ENCODE results near the gene GNG7.
"Not testable (repeated sequence)": the region's sequence is repeated elsewhere in the genome, so short reads cannot be mapped to it uniquely, and the experiment has no call there.

GNG7 gene

GRCh38 chr19:2484178-2484937, 218.1 kb downstream of the GNG7 start:
- DNase-seq (ENCODE audit: low read depth in 2 of 2): no peak

- no peak for DNase-seq (ENCODE audit: low read depth in 2 of 2)
Measured at GRCh38 chr19:2483484-2484151, 218.9 kb downstream of the GNG7 start.

- DNase-seq (ENCODE audit: low read depth in 2 of 2): no peak
Measured at GRCh38 chr19:2483084-2483483, 219.4 kb downstream of the GNG7 start.

- DNase-seq (ENCODE audit: low read depth in 2 of 2): no peak
Measured at GRCh38 chr19:2482354-2483038, 220.0 kb downstream of the GNG7 start.

GRCh38 chr19:2481466-2481865, 221.0 kb downstream of the GNG7 start:
- no peak for DNase-seq (ENCODE audit: low read depth in 2 of 2)

- DNase-seq (ENCODE audit: low read depth in 2 of 2): no peak
Measured at GRCh38 chr19:2479556-2480194, 222.8 kb downstream of the GNG7 start.

GRCh38 chr19:2478756-2479555, 223.5 kb downstream of the GNG7 start:
- peak; percentile 60 to 62 for DNase-seq (ENCODE audit: low read depth in 2 of 2)

GRCh38 chr19:2478278-2478755, 224.2 kb downstream of the GNG7 start:
- DNase-seq (ENCODE audit: low read depth in 2 of 2): no peak

GRCh38 chr19:2477732-2478191, 224.7 kb downstream of the GNG7 start:
- no peak for DNase-seq (ENCODE audit: low read depth in 2 of 2)

GRCh38 chr19:2477141-2477710, 225.3 kb downstream of the GNG7 start:
- DNase-seq (ENCODE audit: low read depth in 2 of 2): no peak

- peak; percentile 59 to 67 for DNase-seq (ENCODE audit: low read depth in 2 of 2)
Measured at GRCh38 chr19:2476451-2477140, 225.9 kb downstream of the GNG7 start.

- DNase-seq (ENCODE audit: low read depth in 2 of 2): peak; percentile 94 to 98
Measured at GRCh38 chr19:2475702-2476450, 226.6 kb downstream of the GNG7 start, which contains the start of gene GADD45B. Gene GADD45B, plus strand, starts transcription at chr19:2476127. Its CDS starts 232 bp downstream, at chr19:2476359.

GRCh38 chr19:2475018-2475701, 227.3 kb downstream of the GNG7 start:
- peak; percentile 52 to 62 for DNase-seq (ENCODE audit: low read depth in 2 of 2)

GRCh38 chr19:2474232-2475017, 228.1 kb downstream of the GNG7 start:
- DNase-seq (ENCODE audit: low read depth in 2 of 2): peak; percentile 91 to 94

- DNase-seq (ENCODE audit: low read depth in 2 of 2): not testable (repeated sequence)
Measured at GRCh38 chr19:2469915-2470200, 232.6 kb downstream of the GNG7 start.

- no peak for DNase-seq (ENCODE audit: low read depth in 2 of 2)
Measured at GRCh38 chr19:2469102-2469914, 233.2 kb downstream of the GNG7 start.

GRCh38 chr19:2468596-2468995, 233.9 kb downstream of the GNG7 start:
- no peak for DNase-seq (ENCODE audit: low read depth in 2 of 2)

Measured in stimulated activated CD4-positive, alpha-beta T cell treated with anti-CD3 and anti-CD28 coated beads, Interleukin-1b, Interleukin-23, amount 100 ng/mL, for 4 hours (primary cell).